Skeletal muscle satellite cell (primary cell): ENCODE results near the gene ZKSCAN1.

ENCODE experiments used
- H3K27me3 ChIP-seq: 2 replicates; pipeline ENCODE4 v1.7.0; 2013; ENCODE audit warnings: low read length; ENCODE audit not compliant: control insufficient read depth, insufficient read depth
- H3K36me3 ChIP-seq: 2 replicates; pipeline ENCODE4 v1.7.0; 2013; ENCODE audit warnings: mild to moderate bottlenecking, control low read depth, low read length; ENCODE audit not compliant: insufficient read depth
- H3K4me1 ChIP-seq: 2 replicates; pipeline ENCODE4 v1.7.0; 2013; ENCODE audit warnings: low read length; ENCODE audit not compliant: control insufficient read depth, insufficient read depth
- H3K4me2 ChIP-seq: 2 replicates; pipeline ENCODE4 v1.7.0; 2013; ENCODE audit warnings: mild to moderate bottlenecking, low read length
- H3K4me3 ChIP-seq: 2 replicates; pipeline ENCODE4 v1.7.0; 2013; ENCODE audit warnings: low read length
- H3K9ac ChIP-seq: 2 replicates; pipeline ENCODE4 v1.7.0; 2013; ENCODE audit warnings: mild to moderate bottlenecking, low read depth, low read length, moderate library complexity
- H3K9me3 ChIP-seq: replicated peaks from 2 replicates; pipeline ENCODE4 v1.7.0; 2013; ENCODE audit warnings: mild to moderate bottlenecking, control low read depth, low read length

Gene ZKSCAN1

GRCh38 chr7:100071018-100071723 is 55.8 kb downstream of the ZKSCAN1 start:
- Histone ChIP-seq H3K9me3 (peaks cover 25% of the 10 kb centered on the region), H3K4me2 (no peak overlapping the region), H3K4me3 (no peak overlapping the region), H3K9ac (no peak overlapping the region), H3K36me3 (peaks cover 69% of the 10 kb centered on the region), H3K27me3 (no peaks in the 10 kb centered on the region), H3K4me1 (no peaks in the 10 kb centered on the region)

- Histone ChIP-seq H3K4me1 (no peaks in the 10 kb centered on the region), H3K9ac (no peak overlapping the region), H3K9me3 (peaks cover 25% of the 10 kb centered on the region), H3K27me3 (no peaks in the 10 kb centered on the region), H3K4me2 (no peak overlapping the region), H3K36me3 (peaks cover 79% of the 10 kb centered on the region), H3K4me3 (no peak overlapping the region)
Observed at GRCh38 chr7:100072462-100072861, 57.1 kb downstream of the ZKSCAN1 start.

DNA sequence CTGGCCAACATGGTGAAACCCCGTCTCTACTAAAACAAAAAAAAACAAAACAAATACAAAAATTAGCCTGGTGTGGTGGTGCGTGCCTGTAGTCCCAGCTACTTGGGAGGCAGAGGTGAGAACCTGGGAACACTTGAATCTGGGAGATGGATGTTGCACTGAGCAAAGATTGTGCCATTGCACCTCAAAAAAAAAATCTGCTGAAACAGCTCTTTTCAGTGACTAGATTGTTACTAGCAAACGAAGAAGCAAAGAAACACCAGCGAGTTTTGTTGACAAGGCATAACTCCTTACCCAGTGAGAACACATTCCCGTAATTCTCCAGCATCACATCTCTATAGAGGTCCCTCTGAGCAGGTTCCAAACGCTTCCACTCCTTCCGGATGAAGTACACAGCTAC is 59.4 kb downstream of the ZKSCAN1 start:
- H3K4me1 ChIP-seq = peaks cover 3% of the 10 kb centered on the region
- H3K36me3 ChIP-seq = peaks cover 89% of the 10 kb centered on the region
- H3K27me3 ChIP-seq = no peaks in the 10 kb centered on the region
- no peak overlapping the region for H3K4me3 ChIP-seq
- no peak overlapping the region for H3K9ac ChIP-seq
- H3K9me3 ChIP-seq = peaks cover 25% of the 10 kb centered on the region
- no peak overlapping the region for H3K4me2 ChIP-seq

- H3K9me3 ChIP-seq = peaks cover 23% of the 10 kb centered on the region
- H3K9ac ChIP-seq = no peak overlapping the region
- H3K4me2 ChIP-seq = no peak overlapping the region
- peaks cover 9% of the 10 kb centered on the region for H3K4me1 ChIP-seq
- H3K27me3 ChIP-seq = no peaks in the 10 kb centered on the region
- H3K36me3 ChIP-seq = peaks cover 87% of the 10 kb centered on the region
- H3K4me3 ChIP-seq = no peak overlapping the region
Observed at GRCh38 chr7:100075418-100075817, 60.0 kb downstream of the ZKSCAN1 start.

DNA sequence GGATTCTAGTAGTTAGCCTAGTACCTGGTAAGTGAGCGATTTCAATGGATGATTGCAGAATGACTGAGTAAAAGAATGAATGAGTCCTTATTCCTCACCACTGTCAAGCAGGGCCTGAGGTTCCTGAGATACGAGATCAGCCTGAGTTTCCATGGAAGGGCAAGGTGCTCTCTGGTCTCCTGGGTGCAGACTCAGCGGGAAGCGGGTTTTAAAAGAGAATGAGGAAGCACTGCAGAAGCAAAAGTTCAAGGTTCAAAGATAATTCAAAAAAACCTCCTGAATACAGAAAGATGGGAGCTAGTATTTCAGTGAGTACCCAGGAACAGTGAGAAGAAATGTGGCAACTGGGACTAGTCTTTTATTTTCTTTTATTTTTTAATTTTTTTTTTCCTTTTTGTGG is 61.8 kb downstream of the ZKSCAN1 start:
- Histone ChIP-seq H3K4me1 (peaks cover 9% of the 10 kb centered on the region), H3K4me3 (no peak overlapping the region), H3K9me3 (peaks cover 5% of the 10 kb centered on the region), H3K36me3 (peaks cover 73% of the 10 kb centered on the region), H3K9ac (no peak overlapping the region), H3K4me2 (no peak overlapping the region), H3K27me3 (no peaks in the 10 kb centered on the region)

DNA sequence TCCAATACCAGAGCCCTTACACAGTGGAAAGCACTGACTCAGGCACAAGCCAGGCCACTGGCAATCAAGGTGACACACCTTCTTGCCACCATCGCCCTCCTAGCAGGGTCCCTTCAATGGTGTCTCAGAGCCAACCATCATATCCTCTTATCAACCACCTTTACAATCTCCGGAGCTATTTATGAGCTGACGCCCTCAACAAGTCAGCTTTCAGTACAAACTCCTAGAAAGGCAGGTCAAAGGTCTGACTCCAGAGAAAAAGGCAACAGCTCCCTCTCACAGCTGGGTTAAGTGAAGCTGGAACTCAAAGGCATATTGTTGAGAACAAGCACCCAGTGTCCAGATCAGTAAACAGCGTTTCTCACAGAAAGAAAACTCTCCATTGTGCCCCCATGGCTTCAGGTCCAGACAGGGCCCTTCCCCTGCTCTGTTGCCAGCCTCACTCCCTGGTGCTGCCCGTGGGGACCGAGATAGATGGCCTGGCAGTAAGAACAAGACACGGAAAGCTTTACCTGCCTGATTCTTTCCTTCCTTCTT is 63.7 kb downstream of the ZKSCAN1 start:
- Histone ChIP-seq H3K4me1 (peaks cover 15% of the 10 kb centered on the region), H3K9ac (no peak overlapping the region), H3K4me3 (no peak overlapping the region), H3K36me3 (peaks cover 54% of the 10 kb centered on the region), H3K27me3 (no peaks in the 10 kb centered on the region), H3K9me3 (no peaks in the 10 kb centered on the region), H3K4me2 (no peak overlapping the region)

DNA sequence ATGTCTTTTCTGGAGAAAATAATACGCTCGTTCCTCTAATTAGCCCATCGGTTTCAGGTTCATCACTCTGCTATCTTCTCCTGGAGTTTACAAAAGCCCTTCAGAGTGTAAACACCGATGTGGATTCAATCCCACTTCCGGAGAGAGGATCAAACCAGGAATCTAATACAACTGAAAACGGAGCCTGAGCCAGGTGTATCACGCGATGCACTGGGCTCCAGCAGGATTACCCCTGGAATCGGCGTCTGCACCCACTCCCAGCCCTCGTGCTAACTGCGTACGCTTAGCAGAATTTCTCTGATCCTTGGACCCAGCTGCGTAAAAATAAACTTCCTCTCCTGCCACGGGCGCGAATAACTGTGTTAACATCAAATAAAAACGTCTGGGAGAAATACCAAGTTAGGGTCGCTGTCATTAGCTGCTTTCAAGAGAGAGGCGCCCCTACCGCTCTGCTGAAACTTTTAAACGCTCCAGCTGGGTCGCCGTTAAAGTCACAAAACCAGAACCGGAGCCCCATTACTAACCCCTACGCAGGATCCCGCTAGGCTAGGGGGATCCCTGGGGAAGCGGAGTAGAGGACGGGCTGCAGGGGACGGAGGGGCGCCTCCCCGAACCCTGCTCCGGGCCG is 65.6 kb downstream of the ZKSCAN1 start:
- Histone ChIP-seq H3K36me3 (peaks cover 35% of the 10 kb centered on the region), H3K4me3 (peak overlapping the region; percentile 98), H3K27me3 (no peaks in the 10 kb centered on the region), H3K4me1 (peaks cover 15% of the 10 kb centered on the region), H3K9me3 (no peaks in the 10 kb centered on the region), H3K9ac (peak overlapping the region; percentile 100), H3K4me2 (peak overlapping the region; percentile 87)

DNA sequence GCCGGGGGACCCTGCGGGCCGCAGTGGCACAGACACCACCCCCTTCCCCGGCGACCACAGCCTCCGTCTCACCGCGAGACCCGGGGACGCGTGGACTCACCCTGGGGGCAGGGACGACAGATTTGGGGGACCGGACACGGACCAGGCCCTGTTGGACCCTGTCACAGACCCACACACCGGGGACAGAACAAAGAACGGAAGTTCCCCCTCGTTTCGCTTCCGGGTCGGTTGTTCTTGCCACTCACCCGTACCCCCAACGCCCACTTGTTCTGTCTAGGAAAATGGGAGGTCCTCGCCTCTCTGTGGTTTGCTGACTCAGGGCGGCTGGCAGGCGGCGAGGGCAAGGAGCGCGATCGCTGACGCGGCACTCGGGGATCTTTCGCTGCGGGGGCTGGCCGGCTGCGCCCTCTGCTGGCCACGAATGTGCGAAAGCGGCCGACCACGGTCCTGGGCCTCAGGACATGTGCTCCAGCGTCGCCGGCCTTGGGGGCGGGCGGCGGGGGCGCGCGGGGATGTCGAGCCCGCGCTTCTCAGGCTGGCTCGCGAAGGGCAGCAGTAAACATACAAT is 66.2 kb downstream of the ZKSCAN1 start, which contains the start of gene ZNF3:
Gene ZNF3 (minus strand): TSS at position 189 of the 568 bp plus-strand sequence. CDS start 4,366 bp downstream, outside the sequence.
- H3K4me2 ChIP-seq = peak within 1 kb of the TSS; percentile 87
- H3K4me3 ChIP-seq = peak within 1 kb of the TSS; percentile 98
- H3K9ac ChIP-seq = peak within 1 kb of the TSS; percentile 100
- no peaks in the 10 kb centered on the region for H3K27me3 ChIP-seq
- H3K36me3 ChIP-seq = peaks cover 30% of the 10 kb centered on the region
- H3K4me1 ChIP-seq = peaks cover 17% of the 10 kb centered on the region
- H3K9me3 ChIP-seq = no peaks in the 10 kb centered on the region

- peaks cover 21% of the 10 kb centered on the region for H3K36me3 ChIP-seq
- H3K4me2 ChIP-seq = no peak overlapping the region
- H3K9ac ChIP-seq = no peak overlapping the region
- H3K9me3 ChIP-seq = no peaks in the 10 kb centered on the region
- H3K4me1 ChIP-seq = peaks cover 29% of the 10 kb centered on the region
- no peaks in the 10 kb centered on the region for H3K27me3 ChIP-seq
- no peak overlapping the region for H3K4me3 ChIP-seq
Observed at GRCh38 chr7:100082978-100083377, 67.6 kb downstream of the ZKSCAN1 start.

DNA sequence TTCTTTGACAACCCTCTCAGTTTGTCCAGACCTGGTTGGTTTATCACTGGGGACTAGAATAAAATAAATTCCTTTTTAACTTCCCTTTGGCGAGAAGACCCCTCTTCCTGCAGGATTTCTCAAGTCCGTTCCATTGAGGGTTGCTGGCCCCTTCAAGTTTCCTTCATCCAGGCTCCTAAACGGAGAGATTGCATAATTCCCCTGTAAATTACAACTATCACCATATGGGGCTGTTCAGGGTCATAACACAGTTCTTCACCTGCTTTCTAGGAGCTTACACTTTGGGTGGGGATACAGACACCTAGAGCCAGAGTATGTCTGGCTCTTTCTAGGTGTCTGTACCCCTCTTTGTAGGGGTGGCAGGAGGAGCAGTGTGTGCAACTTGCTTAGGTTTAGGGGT is 70.1 kb downstream of the ZKSCAN1 start:
- Histone ChIP-seq H3K9ac (no peak overlapping the region), H3K9me3 (no peaks in the 10 kb centered on the region), H3K36me3 (peaks cover 7% of the 10 kb centered on the region), H3K4me2 (no peak overlapping the region), H3K4me1 (peaks cover 37% of the 10 kb centered on the region), H3K27me3 (no peaks in the 10 kb centered on the region), H3K4me3 (no peak overlapping the region)

DNA sequence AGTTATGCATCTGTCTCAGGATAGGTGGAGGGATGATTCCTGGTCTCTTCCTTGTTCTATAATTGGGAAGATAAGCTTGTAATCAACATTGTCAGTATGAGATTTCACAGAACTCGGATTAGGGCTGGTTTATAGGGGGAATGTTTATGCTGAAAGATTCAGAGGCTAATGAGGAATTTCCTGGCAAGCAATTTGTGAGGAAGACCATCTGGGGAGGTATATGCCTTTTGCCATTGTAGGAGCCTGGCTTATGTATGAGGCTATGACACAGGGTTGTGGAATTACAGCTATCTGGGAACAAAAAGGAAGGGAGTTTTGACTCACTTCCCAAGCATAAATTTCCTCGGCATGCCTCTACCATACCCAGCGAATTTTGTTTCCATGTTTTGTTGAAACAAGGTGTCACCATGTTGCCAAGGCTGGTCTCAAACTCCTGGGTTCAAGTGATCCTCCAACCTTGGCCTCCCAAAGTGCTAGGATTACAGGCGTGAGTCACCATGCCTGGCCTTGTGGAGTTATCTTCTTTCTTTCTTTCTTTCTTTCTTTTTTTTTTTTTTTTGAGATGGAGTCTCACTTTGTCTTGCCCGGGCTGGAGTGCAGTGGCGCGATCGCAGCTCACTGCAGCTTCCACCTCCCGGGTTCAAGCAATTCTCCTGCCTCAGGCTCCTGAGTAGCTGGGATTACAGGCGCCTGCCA is 71.8 kb downstream of the ZKSCAN1 start:
- peak overlapping the region; percentile 65 for H3K9ac ChIP-seq
- H3K4me3 ChIP-seq = no peak overlapping the region
- H3K27me3 ChIP-seq = no peaks in the 10 kb centered on the region
- H3K36me3 ChIP-seq = peaks cover 20% of the 10 kb centered on the region
- no peaks in the 10 kb centered on the region for H3K9me3 ChIP-seq
- peak overlapping the region; percentile 40 for H3K4me2 ChIP-seq
- H3K4me1 ChIP-seq = peaks cover 44% of the 10 kb centered on the region
